Mesenteric fat pad (tissue), 1 donor: Measurements from ENCODE around the gene PIGQ. TPM values are rescaled to one million over a fixed set of nuclear protein-coding genes. Genes with fewer than 3 reads are reported as not detected.
A peak's percentile ranks its signal among the peaks of the same experiment; 100 is the strongest.

Experiments used
- DNase-seq: peaks from one replicate; pipeline ENCODE4 v3.0.0-alpha.2; 2020; ENCODE audit warnings: low spot score
- long read RNA-seq: library from polyadenylated mRNA; unstranded; transcript quantifications from one replicate; pipeline ENCODE4 v2.0.0, GENCODE V29; 2020
- total RNA-seq: library from RNA; stranded (reverse); fragmentation: NEBNext Ultra II Directional; extraction: Animal tissue kit (Norgen Biotek cat#: 25700); gene quantifications from one replicate; pipeline ENCODE4 v1.2.1, GENCODE V29; 2021
- donor health status: DM: yes; HTN: yes; CAD: no.

The PIGQ gene
- 32.4 TPM for total RNA-seq
- long read RNA-seq, transcript PIGQ-201 (10 exons, 2,846 nt), result minor isoform, 5 of 59 reads
- long read RNA-seq, transcript PIGQ-203 (11 exons, 3,006 nt), result major isoform, 11 of 59 reads
- long read RNA-seq, transcript PIGQ-216 (1 exons, 1,046 nt), result minor isoform, 6 of 59 reads
- long read RNA-seq, partial matches to known transcripts, result 22 of 59 reads
- long read RNA-seq, other reads (novel, unspliced or antisense), result 9 of 59 reads

GRCh38 chr16:569445-570254, at the start of gene PIGQ:
Gene PIGQ (plus strand): TSS chr16:569968. CDS start chr16:574075, 4,107 bp downstream.
- DNase-seq, result no peak

GRCh38 chr16:520847-521246, 48.9 kb upstream of the PIGQ start:
- DNase-seq, result no peak

GRCh38 chr16:521381-522210, 48.2 kb upstream of the PIGQ start:
- DNase-seq, result no peak

- no peak for DNase-seq
Measured at GRCh38 chr16:522320-523096, 47.3 kb upstream of the PIGQ start.

- DNase-seq, result no peak
Measured at GRCh38 chr16:523097-523741, 46.5 kb upstream of the PIGQ start.

GRCh38 chr16:524274-525040, 45.3 kb upstream of the PIGQ start:
- no peak for DNase-seq

- no peak for DNase-seq
Measured at GRCh38 chr16:525123-525519, 44.6 kb upstream of the PIGQ start.

GRCh38 chr16:525520-526180, 44.1 kb upstream of the PIGQ start:
- no peak for DNase-seq

GRCh38 chr16:526181-527014, 43.4 kb upstream of the PIGQ start:
- DNase-seq, result no peak

- peak; percentile 97 for DNase-seq
Measured at GRCh38 chr16:527015-527903, 42.5 kb upstream of the PIGQ start, which contains the start of gene CAPN15. Gene CAPN15 (plus strand): TSS chr16:527712. CDS start chr16:546839, 19,127 bp downstream.

- no peak for DNase-seq
Measured at GRCh38 chr16:528111-529011, 41.4 kb upstream of the PIGQ start.

- no peak for DNase-seq
Measured at GRCh38 chr16:529012-529575, 40.7 kb upstream of the PIGQ start.

- DNase-seq, result no peak
Measured at GRCh38 chr16:530111-530817, 39.5 kb upstream of the PIGQ start.

- DNase-seq, result no peak
Measured at GRCh38 chr16:531494-532125, 38.2 kb upstream of the PIGQ start.
